ENCODE results near the gene BTAF1.

GRCh38 chr10:92005978-92006377 is 82.4 kb downstream of the BTAF1 start:
- TF ChIP-seq, protein P1, sequence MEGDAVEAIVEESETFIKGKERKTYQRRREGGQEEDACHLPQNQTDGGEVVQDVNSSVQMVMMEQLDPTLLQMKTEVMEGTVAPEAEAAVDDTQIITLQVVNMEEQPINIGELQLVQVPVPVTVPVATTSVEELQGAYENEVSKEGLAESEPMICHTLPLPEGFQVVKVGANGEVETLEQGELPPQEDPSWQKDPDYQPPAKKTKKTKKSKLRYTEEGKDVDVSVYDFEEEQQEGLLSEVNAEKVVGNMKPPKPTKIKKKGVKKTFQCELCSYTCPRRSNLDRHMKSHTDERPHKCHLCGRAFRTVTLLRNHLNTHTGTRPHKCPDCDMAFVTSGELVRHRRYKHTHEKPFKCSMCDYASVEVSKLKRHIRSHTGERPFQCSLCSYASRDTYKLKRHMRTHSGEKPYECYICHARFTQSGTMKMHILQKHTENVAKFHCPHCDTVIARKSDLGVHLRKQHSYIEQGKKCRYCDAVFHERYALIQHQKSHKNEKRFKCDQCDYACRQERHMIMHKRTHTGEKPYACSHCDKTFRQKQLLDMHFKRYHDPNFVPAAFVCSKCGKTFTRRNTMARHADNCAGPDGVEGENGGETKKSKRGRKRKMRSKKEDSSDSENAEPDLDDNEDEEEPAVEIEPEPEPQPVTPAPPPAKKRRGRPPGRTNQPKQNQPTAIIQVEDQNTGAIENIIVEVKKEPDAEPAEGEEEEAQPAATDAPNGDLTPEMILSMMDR (conservative IDR thresholded peaks at IDR 0.05 in 1 of 2, IDR thresholded peaks at IDR 0.05 in 1 of 2; ENCODE audit: extremely low read depth in 1 of 2, insufficient read depth in 1 of 2, low read depth in 1 of 2, low read length in 2 of 2): no peak
- TF ChIP-seq EZH2 (IDR thresholded peaks at IDR 0.05; ENCODE audit: borderline replicate concordance, low read length): no peak
